K562 (cell line): ENCODE results near the gene COQ4. TPM values are rescaled to one million over a fixed set of nuclear protein-coding genes. Genes with fewer than 3 reads are reported as not detected.

Source experiments
- ARNT ChIP-seq, 2 experiments: fragments of 450-650 bp; IDR thresholded peaks; 2 replicates each; pipeline ENCODE4 v1.6.1; 2016; ENCODE audit warnings: mild to moderate bottlenecking in 1 of 2
- COPS2 ChIP-seq: fragments of 450-650 bp; conservative IDR thresholded peaks from 2 replicates; pipeline ENCODE4 v1.6.1; 2016; ENCODE audit warnings: mild to moderate bottlenecking, moderate library complexity
- CREB3L1 ChIP-seq: fragments of 450-650 bp; IDR thresholded peaks from 2 replicates; pipeline ENCODE4 v1.6.1; 2014; ENCODE audit warnings: low read depth, mild to moderate bottlenecking, moderate library complexity, borderline replicate concordance
- CREM ChIP-seq: IDR thresholded peaks from 2 replicates; pipeline ENCODE4 v1.6.1; 2014; ENCODE audit warnings: antibody characterized with exemption, low read depth
- CSDE1 ChIP-seq, 2 experiments: fragments of 450-650 bp; IDR thresholded peaks; 2 replicates each; pipeline ENCODE4 v1.6.1; 2016; ENCODE audit warnings: mild to moderate bottlenecking in 1 of 2
- ELK3 ChIP-seq: fragments of 450-650 bp; formaldehyde crosslinking; IDR thresholded peaks from 2 replicates; pipeline ENCODE4 v1.4.0; 2020; ENCODE audit warnings: mild to moderate bottlenecking
- EP300 ChIP-seq: IDR thresholded peaks from 2 replicates; pipeline ENCODE4 v1.6.1; 2012; ENCODE audit warnings: low read length, improper control_type of control experiment
- ETS1 ChIP-seq: conservative IDR thresholded peaks from 2 replicates; pipeline ENCODE4 v1.6.1; 2011; ENCODE audit warnings: low read depth, mild to moderate bottlenecking, low read length; ENCODE audit not compliant: control insufficient read depth
- HMG20B ChIP-seq: fragments of 250-450 bp; sonication (Bioruptor Pico); IDR thresholded peaks from 2 replicates; pipeline ENCODE4 v1.5.0; 2021; ENCODE audit warnings: mild to moderate bottlenecking
- ILF3 ChIP-seq: fragments of 450-650 bp; IDR thresholded peaks from 2 replicates; pipeline ENCODE4 v1.6.1; 2018; ENCODE audit warnings: antibody characterized with exemption, mild to moderate bottlenecking, moderate library complexity, borderline replicate concordance
- MNT ChIP-seq, 2 experiments: fragments of 450-650 bp; conservative IDR thresholded peaks; 2 replicates each; pipeline ENCODE4 v1.6.1; 2017; ENCODE audit warnings: mild to moderate bottlenecking in 2 of 2, moderate library complexity in 2 of 2
- MTA1 ChIP-seq: fragments of 450-650 bp; IDR thresholded peaks from 2 replicates; pipeline ENCODE4 v1.6.1; 2017; ENCODE audit warnings: borderline replicate concordance
- NFRKB ChIP-seq: fragments of 450-650 bp; IDR thresholded peaks from 2 replicates; pipeline ENCODE4 v1.6.1; 2016; ENCODE audit warnings: low read depth
- NR1H2 ChIP-seq: sonication (generic); formaldehyde crosslinking; IDR thresholded peaks from 2 replicates; pipeline ENCODE4 v1.4.0; 2020; ENCODE audit warnings: mild to moderate bottlenecking, missing genetic modification reagents
- PKNOX1 ChIP-seq: fragments of 450-650 bp; IDR thresholded peaks from 2 replicates; pipeline ENCODE4 v1.6.1; 2016
- PML ChIP-seq: IDR thresholded peaks from 2 replicates; pipeline ENCODE4 v1.6.1; 2012; ENCODE audit warnings: low read length, inconsistent platforms
- RBBP5 ChIP-seq: fragments of 200-600 bp; sonication (generic); IDR thresholded peaks from 2 replicates; pipeline ENCODE4 v1.6.1; 2012; ENCODE audit warnings: borderline replicate concordance, mild to moderate bottlenecking, low read length, control low read depth, inconsistent platforms; ENCODE audit not compliant: insufficient read depth, poor library complexity, severe bottlenecking
- RHOXF2B ChIP-seq: fragments of 250-450 bp; sonication (Bioruptor Pico); conservative IDR thresholded peaks from 2 replicates; pipeline ENCODE4 v1.5.1; 2021
- SRSF7 ChIP-seq: fragments of 200-400 bp; formaldehyde crosslinking; optimal IDR thresholded peaks from 2 replicates; pipeline ENCODE3; 2017; ENCODE audit warnings: mild to moderate bottlenecking, low read depth, low read length
- TBP ChIP-seq: optimal IDR thresholded peaks from 2 replicates; pipeline ENCODE3; 2011; ENCODE audit warnings: low read depth, low read length, improper control_type of control experiment
- ZNF408 ChIP-seq: fragments of 250-450 bp; sonication (Bioruptor Pico); IDR thresholded peaks from 2 replicates; pipeline ENCODE4 v1.4.0; 2020; ENCODE audit warnings: low read depth, mild to moderate bottlenecking, moderate library complexity
- polyA plus RNA-seq, 8 experiments: library from polyadenylated mRNA; depleted of rRNA in 4 of 8; stranded (reverse) in 5 of 8; unstranded in 3 of 8; fragments of >200 nt; fragmentation: Nextera tagmentation in 2 of 8; fragmentation: Illumina TruSeq in 1 of 8; extraction: Ambion mirVana in 2 of 8; extraction: Trizol in 1 of 8; gene quantifications; 2 replicates each; pipeline versions ENCODE4 v1.2.1 to v1.2.3, GENCODE V29; 2011 to 2014; ENCODE audit warnings: inconsistent platforms in 1 of 8, missing spikeins in 1 of 8
- total RNA-seq, 7 experiments: library from RNA; depleted of rRNA in 6 of 7; stranded (reverse); fragments of >200 nt in 6 of 7; fragmentation: Illumina TruSeq in 2 of 7; extraction: Trizol in 2 of 7; gene quantifications; 2 replicates each; pipeline versions ENCODE4 v1.2.1 to v1.2.3, GENCODE V29; 2011 to 2021; ENCODE audit warnings: low replicate concordance in 1 of 7

Gene COQ4
- total and polyA plus RNA-seq, 9 of the 15 experiments (the other 6 are each of a cell fraction or from before 2014, with no cell fraction given) = 9.1 to 135 (median 67.2) TPM

- TF ChIP-seq MNT (conservative IDR thresholded peaks at IDR 0.05) (peak; percentile 66 to 85), PKNOX1 (peak; percentile 54), RHOXF2B (CRISPR knock-in tag) (no peak), NFRKB (0 out of 2 replicates have a peak, but pooled peaks have one; percentile 30), ZNF408 (CRISPR knock-in tag) (no peak), EP300 (no peak), COPS2 (no peak), CSDE1 (IDR thresholded peaks at IDR 0.05) (no peak), ETS1 (peak; percentile 77), MTA1 (no peak), NR1H2 (CRISPR knock-in tag) (no peak), CREB3L1 (peak; percentile 44; the same call in 1 of the 2 replicates), CREM (peak; percentile 75), SRSF7 (no peak), PML (peak; percentile 60), ILF3 (no peak), ARNT (IDR thresholded peaks at IDR 0.05) (no peak), RBBP5 (peak; percentile 73), HMG20B (CRISPR knock-in tag) (no peak), TBP (peak; percentile 31), ELK3 (CRISPR knock-in tag) (no peak)
These were observed 48.4 kb downstream of the COQ4 start, which contains the start of gene URM1 (continued) for GRCh38 chr9:128370752-128371629.
